ENCODE measurements around the gene SETD2.

GRCh38 chr3:46993292-46993691, 170.6 kb downstream of the SETD2 start:
- no peak for TF ChIP-seq CTCF (conservative IDR thresholded peaks at IDR 0.05; ENCODE audit: low read length)
- no peak for TF ChIP-seq EZH2phosphoT487 (IDR thresholded peaks at IDR 0.05; ENCODE audit: borderline replicate concordance, low read depth, low read length)
